ENCODE data around the gene TTC33. TPM values are rescaled to one million over a fixed set of nuclear protein-coding genes. Genes with fewer than 3 reads are reported as not detected.

Gene TTC33
- total RNA-seq, 1 donor: 13.7 TPM

DNA sequence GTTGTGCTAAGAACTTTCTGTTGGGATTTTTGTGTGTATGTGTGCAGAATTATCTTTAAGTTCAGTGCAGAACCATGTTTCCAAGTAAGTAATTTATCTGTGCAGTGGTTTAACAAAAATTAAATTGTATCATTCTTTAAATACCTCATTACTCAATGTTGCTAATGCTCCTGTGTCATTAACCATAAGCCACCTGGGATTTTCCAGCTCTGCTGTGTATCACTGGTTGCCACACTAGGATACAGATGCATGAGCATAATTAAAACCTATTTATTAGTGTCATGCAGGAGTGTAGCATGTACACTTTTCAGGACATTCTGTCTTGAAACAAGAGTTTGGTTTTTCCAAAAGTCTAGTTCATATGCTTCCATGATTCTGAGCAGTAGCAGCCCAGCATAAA lies 196.5 kb downstream of the TTC33 start:
- TF ChIP-seq, protein P1, sequence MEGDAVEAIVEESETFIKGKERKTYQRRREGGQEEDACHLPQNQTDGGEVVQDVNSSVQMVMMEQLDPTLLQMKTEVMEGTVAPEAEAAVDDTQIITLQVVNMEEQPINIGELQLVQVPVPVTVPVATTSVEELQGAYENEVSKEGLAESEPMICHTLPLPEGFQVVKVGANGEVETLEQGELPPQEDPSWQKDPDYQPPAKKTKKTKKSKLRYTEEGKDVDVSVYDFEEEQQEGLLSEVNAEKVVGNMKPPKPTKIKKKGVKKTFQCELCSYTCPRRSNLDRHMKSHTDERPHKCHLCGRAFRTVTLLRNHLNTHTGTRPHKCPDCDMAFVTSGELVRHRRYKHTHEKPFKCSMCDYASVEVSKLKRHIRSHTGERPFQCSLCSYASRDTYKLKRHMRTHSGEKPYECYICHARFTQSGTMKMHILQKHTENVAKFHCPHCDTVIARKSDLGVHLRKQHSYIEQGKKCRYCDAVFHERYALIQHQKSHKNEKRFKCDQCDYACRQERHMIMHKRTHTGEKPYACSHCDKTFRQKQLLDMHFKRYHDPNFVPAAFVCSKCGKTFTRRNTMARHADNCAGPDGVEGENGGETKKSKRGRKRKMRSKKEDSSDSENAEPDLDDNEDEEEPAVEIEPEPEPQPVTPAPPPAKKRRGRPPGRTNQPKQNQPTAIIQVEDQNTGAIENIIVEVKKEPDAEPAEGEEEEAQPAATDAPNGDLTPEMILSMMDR (IDR thresholded peaks at IDR 0.05; ENCODE audit: insufficient read depth, low read length): no peak
- no peak for DNase-seq (ENCODE audit: low read depth)
- H3K4me3 ChIP-seq (ENCODE audit: low read depth, low read length): no peak overlapping the region

DNA sequence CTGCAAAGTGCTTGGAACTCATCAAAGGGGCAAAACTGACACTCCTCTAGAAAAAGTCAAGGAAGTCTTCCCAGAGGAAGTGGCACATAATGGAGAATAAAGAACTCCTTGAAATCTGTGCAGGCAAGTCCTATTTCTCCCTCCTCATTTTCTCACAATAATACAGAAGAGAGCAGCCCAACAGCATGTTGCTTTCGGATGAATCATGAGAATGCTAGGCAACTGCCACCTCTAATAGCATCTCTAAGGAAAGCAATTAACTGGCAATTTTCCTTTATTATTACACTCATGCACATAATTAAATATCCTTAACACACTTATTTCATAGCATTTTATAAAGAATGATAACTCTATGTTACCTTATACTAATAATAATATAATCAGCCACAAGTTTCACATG lies 198.3 kb downstream of the TTC33 start:
- no peak for DNase-seq (ENCODE audit: low read depth)
- no peak overlapping the region for H3K4me3 ChIP-seq (ENCODE audit: low read depth, low read length)
- TF ChIP-seq, protein P1 (IDR thresholded peaks at IDR 0.05; ENCODE audit: insufficient read depth, low read length): no peak

DNA sequence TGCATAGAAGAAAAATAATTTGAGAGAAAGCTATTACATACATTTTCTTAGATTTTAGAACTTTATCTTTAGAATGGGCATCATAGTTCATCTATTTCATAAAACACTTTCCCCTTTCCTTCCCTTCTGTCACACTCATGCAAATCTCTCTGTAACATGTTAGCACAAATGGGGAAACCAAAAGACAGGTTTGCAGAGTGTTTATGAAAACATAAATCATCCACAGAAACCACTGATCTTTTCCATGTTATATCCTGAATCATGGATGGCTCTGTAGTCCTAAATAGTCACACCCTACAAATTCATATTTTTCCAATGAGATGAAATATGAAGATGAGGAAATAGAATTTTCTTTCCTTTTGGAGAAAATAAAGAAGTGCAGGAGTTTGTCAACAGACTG lies 198.9 kb downstream of the TTC33 start:
- DNase-seq (ENCODE audit: low read depth): no peak
- H3K4me3 ChIP-seq (ENCODE audit: low read depth, low read length): no peak overlapping the region
- TF ChIP-seq, protein P1 (IDR thresholded peaks at IDR 0.05; ENCODE audit: insufficient read depth, low read length): no peak

DNA sequence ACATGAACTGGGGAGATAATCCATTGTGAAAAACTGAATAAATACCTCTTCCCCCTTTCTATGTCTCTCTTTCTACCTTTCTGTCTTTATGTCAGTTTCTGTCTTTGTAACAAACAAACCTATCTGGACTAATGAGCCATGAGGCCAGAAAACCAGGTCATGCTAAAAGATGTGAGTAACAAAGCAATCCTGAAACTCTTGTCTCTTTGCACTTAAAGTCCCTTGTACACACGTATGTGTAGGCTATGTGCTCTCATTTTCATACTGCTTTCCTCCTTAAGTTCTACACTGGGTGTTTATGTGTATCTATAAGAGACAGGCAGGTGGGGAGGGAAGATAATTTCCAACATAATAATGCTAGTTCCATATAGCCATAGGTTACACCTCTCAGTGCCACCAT lies 199.9 kb downstream of the TTC33 start:
- TF ChIP-seq, protein P1 (IDR thresholded peaks at IDR 0.05; ENCODE audit: insufficient read depth, low read length): no peak
- DNase-seq (ENCODE audit: low read depth): no peak
- no peak overlapping the region for H3K4me3 ChIP-seq (ENCODE audit: low read depth, low read length)

DNA sequence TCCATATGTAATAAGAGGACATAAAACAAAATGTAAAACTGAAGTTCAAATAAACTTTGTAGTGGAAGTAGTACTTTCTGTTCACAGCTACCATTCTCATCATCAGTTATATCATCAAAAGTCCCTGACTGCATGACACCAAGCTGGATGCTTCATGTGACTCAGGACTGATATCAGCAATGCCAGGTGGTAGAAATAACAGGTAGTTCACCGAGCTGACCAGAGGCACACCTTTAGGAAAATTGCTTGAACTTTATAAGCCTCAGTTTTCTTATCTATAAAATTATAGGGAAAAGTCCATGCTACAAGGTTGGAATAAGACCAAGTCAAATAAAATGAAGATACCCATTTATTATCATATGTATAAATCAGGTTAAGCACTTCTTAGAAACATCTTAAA lies 200.9 kb downstream of the TTC33 start:
- TF ChIP-seq, protein P1 (IDR thresholded peaks at IDR 0.05; ENCODE audit: insufficient read depth, low read length): no peak
- H3K4me3 ChIP-seq (ENCODE audit: low read depth, low read length): no peak overlapping the region
- no peak for DNase-seq (ENCODE audit: low read depth)

DNA sequence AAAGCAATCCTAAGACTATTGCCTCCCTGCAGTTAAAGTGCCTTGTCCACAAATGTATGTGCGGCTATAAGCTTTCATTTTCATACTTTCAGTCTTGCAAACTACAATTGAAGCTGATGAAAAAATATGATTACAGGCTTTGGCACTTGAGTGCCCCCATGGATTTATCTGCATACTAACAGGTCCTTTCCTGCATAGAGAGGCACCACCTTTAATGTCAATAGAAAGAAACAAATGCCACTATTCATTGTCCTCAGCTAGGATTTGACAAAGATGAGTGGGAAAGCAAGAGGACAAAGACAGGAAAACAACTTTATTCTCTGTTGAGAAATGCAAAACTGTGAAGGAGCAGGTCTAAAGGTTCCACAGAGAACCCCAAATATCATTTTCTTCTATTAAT lies 201.7 kb downstream of the TTC33 start:
- DNase-seq (ENCODE audit: low read depth): no peak
- H3K4me3 ChIP-seq (ENCODE audit: low read depth, low read length): no peak overlapping the region
- TF ChIP-seq, protein P1 (IDR thresholded peaks at IDR 0.05; ENCODE audit: insufficient read depth, low read length): no peak

DNA sequence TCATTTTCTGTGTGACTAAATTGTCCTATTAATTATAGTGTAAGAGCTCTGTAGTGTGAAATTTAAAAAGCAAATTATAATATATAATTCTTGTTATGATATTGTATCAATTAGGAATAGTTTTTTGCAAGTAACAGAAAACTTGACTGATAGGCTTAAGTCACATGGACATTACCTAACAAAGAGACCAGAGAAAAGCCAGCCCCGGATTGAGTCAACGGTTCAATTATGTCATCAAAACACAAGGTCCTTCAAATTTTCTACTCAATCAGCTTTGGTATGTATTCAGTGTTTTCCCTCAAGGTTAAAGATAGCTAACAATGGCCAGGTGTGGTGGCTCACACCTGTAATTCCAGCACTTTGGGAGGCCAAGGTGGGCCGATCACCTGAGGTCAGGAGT lies 202.8 kb downstream of the TTC33 start:
- no peak for DNase-seq (ENCODE audit: low read depth)
- TF ChIP-seq, protein P1 (IDR thresholded peaks at IDR 0.05; ENCODE audit: insufficient read depth, low read length): no peak
- H3K4me3 ChIP-seq (ENCODE audit: low read depth, low read length): no peak overlapping the region
